H9 (cell line): ENCODE measurements around the gene SMPD4. TPM values are rescaled to one million over a fixed set of nuclear protein-coding genes. Genes with fewer than 3 reads are reported as not detected.
A peak's percentile ranks its signal among the peaks of the same experiment; 100 is the strongest.
"Not testable (repeated sequence)": the region's sequence is repeated elsewhere in the genome, so short reads cannot be mapped to it uniquely, and the experiment has no call there.

ENCODE experiments used
- DNase-seq: peaks from one replicate; pipeline ENCODE4 v3.0.0-alpha.2; 2017
- H2AFZ ChIP-seq: one replicate; pipeline ENCODE4 v1.6.1; 2013; ENCODE audit warnings: mild to moderate bottlenecking, low read length, control low read depth, moderate library complexity
- H2AK5ac ChIP-seq: 2 replicates; pipeline ENCODE4 v1.6.1; 2013; ENCODE audit warnings: low read length, control low read depth, mixed read lengths; ENCODE audit not compliant: insufficient read length
- H2BK120ac ChIP-seq: one replicate; pipeline ENCODE4 v1.6.1; 2013; ENCODE audit warnings: low read depth, mild to moderate bottlenecking, low read length, control low read depth, inconsistent platforms; ENCODE audit not compliant: poor library complexity, severe bottlenecking
- H2BK12ac ChIP-seq: 2 replicates; pipeline ENCODE4 v1.6.1; 2013; ENCODE audit warnings: low read length, control low read depth, mixed read lengths, low read depth; ENCODE audit not compliant: insufficient read length
- H2BK15ac ChIP-seq: 2 replicates; pipeline ENCODE4 v1.6.1; 2013; ENCODE audit warnings: low read depth, low read length, control low read depth
- H2BK20ac ChIP-seq: one replicate; pipeline ENCODE4 v1.6.1; 2013; ENCODE audit warnings: low read depth, mild to moderate bottlenecking, low read length, control low read depth, inconsistent platforms; ENCODE audit not compliant: poor library complexity, severe bottlenecking
- H2BK5ac ChIP-seq: 2 replicates; pipeline ENCODE4 v1.6.1; 2013; ENCODE audit warnings: low read length, control low read depth, mixed read lengths; ENCODE audit not compliant: insufficient read length
- H3K14ac ChIP-seq: 2 replicates; pipeline ENCODE4 v1.6.1; 2013; ENCODE audit warnings: low read length, control low read depth; ENCODE audit not compliant: insufficient read depth
- H3K18ac ChIP-seq: 2 replicates; pipeline ENCODE4 v1.6.1; 2013; ENCODE audit warnings: low read depth, mild to moderate bottlenecking, mixed read lengths, low read length, control low read depth; ENCODE audit not compliant: insufficient read length
- H3K23ac ChIP-seq: 2 replicates; pipeline ENCODE4 v1.6.1; 2013; ENCODE audit warnings: low read length, control low read depth, mixed read lengths, low read depth; ENCODE audit not compliant: insufficient read length
- H3K23me2 ChIP-seq: 2 replicates; pipeline ENCODE4 v1.6.1; 2013; ENCODE audit warnings: low read depth, mild to moderate bottlenecking, mixed read lengths, low read length, control low read depth; ENCODE audit not compliant: insufficient read length, poor library complexity, severe bottlenecking
- H3K27ac ChIP-seq: 2 replicates; pipeline ENCODE4 v1.5.1; 2013; ENCODE audit warnings: low read length, control low read depth, mixed read lengths, low read depth; ENCODE audit not compliant: insufficient read length
- H3K27me3 ChIP-seq: 2 replicates; pipeline ENCODE4 v1.6.1; 2013; ENCODE audit warnings: low read length, control low read depth, inconsistent platforms; ENCODE audit not compliant: insufficient read depth
- H3K4ac ChIP-seq: 2 replicates; pipeline ENCODE4 v1.6.1; 2013; ENCODE audit warnings: low read depth, mild to moderate bottlenecking, control low read depth, inconsistent platforms, low read length, moderate library complexity
- H3K4me1 ChIP-seq: 2 replicates; pipeline ENCODE4 v1.6.1; 2013; ENCODE audit warnings: low read length, control low read depth, inconsistent platforms; ENCODE audit not compliant: insufficient read depth
- H3K4me2 ChIP-seq: 2 replicates; pipeline ENCODE4 v1.6.1; 2013; ENCODE audit warnings: low read length, control low read depth, mixed read lengths; ENCODE audit not compliant: insufficient read length, insufficient read depth
- H3K56ac ChIP-seq: 2 replicates; pipeline ENCODE4 v1.6.1; 2013; ENCODE audit warnings: low read depth, mild to moderate bottlenecking, mixed read lengths, low read length, control low read depth; ENCODE audit not compliant: insufficient read length
- H3K79me1 ChIP-seq: 2 replicates; pipeline ENCODE4 v1.6.1; 2013; ENCODE audit warnings: low read depth, mild to moderate bottlenecking, moderate library complexity, low read length, control low read depth, inconsistent platforms; ENCODE audit not compliant: insufficient read depth, poor library complexity, severe bottlenecking
- H3K79me2 ChIP-seq: 2 replicates; pipeline ENCODE4 v1.6.1; 2013; ENCODE audit warnings: low read length, control low read depth, inconsistent platforms; ENCODE audit not compliant: insufficient read depth
- H3K9ac ChIP-seq: 2 replicates; pipeline ENCODE4 v1.6.1; 2013; ENCODE audit warnings: low read length, control low read depth, mixed read lengths; ENCODE audit not compliant: insufficient read length; ENCODE audit errors: extremely low read depth
- H3K9me3 ChIP-seq: one replicate; pipeline ENCODE4 v1.6.1; 2013; ENCODE audit warnings: low read depth, low read length, inconsistent platforms; ENCODE audit not compliant: control insufficient read depth
- H3T11ph ChIP-seq: one replicate; pipeline ENCODE4 v1.6.1; 2013; ENCODE audit warnings: mild to moderate bottlenecking, low read length, control low read depth, inconsistent platforms
- H4K20me1 ChIP-seq: one replicate; pipeline ENCODE4 v1.6.1; 2013; ENCODE audit not compliant: control insufficient read depth, insufficient read length, insufficient read depth
- H4K5ac ChIP-seq: 2 replicates; pipeline ENCODE4 v1.6.1; 2013; ENCODE audit warnings: low read depth, mild to moderate bottlenecking, mixed read lengths, low read length, control low read depth; ENCODE audit not compliant: insufficient read length
- H4K8ac ChIP-seq: replicated peaks from 2 replicates; pipeline ENCODE4 v1.6.1; 2013; ENCODE audit warnings: low read length, control low read depth, mixed read lengths, low read depth; ENCODE audit not compliant: insufficient read length
- H4K91ac ChIP-seq: 2 replicates; pipeline ENCODE4 v1.6.1; 2013; ENCODE audit warnings: low read depth, mild to moderate bottlenecking, moderate library complexity, mixed read lengths, low read length, control low read depth; ENCODE audit not compliant: insufficient read length
- H3K27ac Mint-ChIP-seq, 3 experiments: 2 replicates in 2 of 3; 3 replicates in 1 of 3; pipeline ENCODE4 v1.8.0; 2020 to 2021; ENCODE audit warnings: mixed read lengths in 3 of 3, mild to moderate bottlenecking in 1 of 3, moderate library complexity in 1 of 3
- H3K27me3 Mint-ChIP-seq: 2 replicates; pipeline ENCODE4 v1.8.0; 2021; ENCODE audit warnings: low read depth, mild to moderate bottlenecking, moderate library complexity, mixed read lengths
- H3K36me3 Mint-ChIP-seq, 3 experiments: 2 replicates in 2 of 3; 3 replicates in 1 of 3; pipeline ENCODE4 v1.8.0; 2020 to 2021; ENCODE audit warnings: low read depth in 3 of 3, mixed read lengths in 3 of 3; ENCODE audit not compliant: insufficient read depth in 1 of 3
- H3K4me1 Mint-ChIP-seq, 2 experiments: 2 replicates each; pipeline ENCODE4 v1.8.0; 2020; ENCODE audit warnings: mixed read lengths in 2 of 2
- H3K4me3 Mint-ChIP-seq, 2 experiments: 2 replicates in 1 of 2; 3 replicates in 1 of 2; pipeline ENCODE4 v1.8.0; 2020 to 2021; ENCODE audit warnings: mild to moderate bottlenecking in 2 of 2, mixed read lengths in 2 of 2, moderate library complexity in 1 of 2
- H3K9me3 Mint-ChIP-seq, 2 experiments: 2 replicates in 1 of 2; 3 replicates in 1 of 2; pipeline ENCODE4 v1.8.0; 2020; ENCODE audit warnings: mild to moderate bottlenecking in 2 of 2, mixed read lengths in 2 of 2, moderate library complexity in 1 of 2
- WGBS: extraction: QIAGEN DNeasy Blood & Tissue Kit; methylation state at CpG from one replicate; pipeline ENCODE4 v1.1.7; 2013; ENCODE audit warnings: missing lambda C conversion rate, low lambda C conversion rate, mixed read lengths; ENCODE audit not compliant: insufficient read length; ENCODE audit errors: extremely low coverage; 5-methylcytosine and 5-hydroxymethylcytosine counted together
- total RNA-seq: library from RNA; stranded (reverse); gene quantifications from 2 replicates; pipeline ENCODE4 v1.2.1, GENCODE V29; 2021

SMPD4 gene
- total RNA-seq, 1 experiment from 2014 or later = 105 TPM

- H3K9ac ChIP-seq, H3K27ac Mint-ChIP-seq, H2AFZ ChIP-seq: not testable (repeated sequence)
Measured at GRCh38 chr2:130145006-130145414, 36.4 kb downstream of the SMPD4 start, which contains the start of gene CCDC74B. TSS of gene CCDC74B (minus strand) at chr2:130145112. CDS start at chr2:130144996, 116 bp downstream.

GRCh38 chr2:130143266-130144039 lies 37.9 kb downstream of the SMPD4 start:
- H2BK12ac ChIP-seq, H3K79me2 ChIP-seq, H2BK15ac ChIP-seq, H3K18ac ChIP-seq, H3K36me3 Mint-ChIP-seq, H4K91ac ChIP-seq, H3K9me3 Mint-ChIP-seq, H3K9ac ChIP-seq, H3K23ac ChIP-seq, H3K27ac ChIP-seq, H3K79me1 ChIP-seq, H3K14ac ChIP-seq, H3K9me3 ChIP-seq, H4K8ac ChIP-seq, H3K27ac Mint-ChIP-seq, H3K4ac ChIP-seq, H4K5ac ChIP-seq, H2AK5ac ChIP-seq, H2BK20ac ChIP-seq, H3K23me2 ChIP-seq, H3K4me1 Mint-ChIP-seq, H3K56ac ChIP-seq, H2AFZ ChIP-seq, H3T11ph ChIP-seq, H2BK5ac ChIP-seq, H3K4me1 ChIP-seq, H3K27me3 ChIP-seq, H2BK120ac ChIP-seq, H4K20me1 ChIP-seq: not testable (repeated sequence)
- peak; percentile 47 for DNase-seq
- H3K4me3 Mint-ChIP-seq = peak overlapping the region; percentile 70 to 84
- H3K27me3 Mint-ChIP-seq = peaks cover 16% of the 10 kb centered on the region
- WGBS = no CpG with 5 or more reads among the region's 28 CpGs
- H3K4me2 ChIP-seq = peak overlapping the region; percentile 2

More at GRCh38 chr2:130145006-130145414, 36.4 kb downstream of the SMPD4 start, which contains the start of gene CCDC74B:
- not testable (repeated sequence) for H3K4me1 ChIP-seq, H3K27ac ChIP-seq, H3K9me3 Mint-ChIP-seq, H3K4me1 Mint-ChIP-seq, H3K18ac ChIP-seq, H4K5ac ChIP-seq, H3K23ac ChIP-seq, H3K56ac ChIP-seq, H3K23me2 ChIP-seq, H2BK5ac ChIP-seq, H3K36me3 Mint-ChIP-seq, H3K27me3 ChIP-seq, H4K91ac ChIP-seq, H2BK15ac ChIP-seq, H4K8ac ChIP-seq, H3K4ac ChIP-seq, H3K9me3 ChIP-seq, H3K79me1 ChIP-seq, H2AK5ac ChIP-seq, H2BK20ac ChIP-seq, H2BK12ac ChIP-seq, H3K14ac ChIP-seq, H2BK120ac ChIP-seq, H3K79me2 ChIP-seq, H4K20me1 ChIP-seq, H3T11ph ChIP-seq
- peaks cover 16% of the 10 kb centered on the region for H3K27me3 Mint-ChIP-seq
- whole genome bisulfite sequencing = no CpG with 5 or more reads among the region's 30 CpGs
- DNase-seq = peak; percentile 65
- peak within 1 kb of the TSS; percentile 70 to 84 for H3K4me3 Mint-ChIP-seq
- H3K4me2 ChIP-seq = peak within 1 kb of the TSS; percentile 48
